ENCODE data around the gene GPR4. TPM values are rescaled to one million over a fixed set of nuclear protein-coding genes. Genes with fewer than 3 reads are reported as not detected.

Gene GPR4
- total and polyA plus RNA-seq, 2 of the 8 experiments (the other 6 are each of a cell fraction or from before 2014, with no cell fraction given) = 0.19 to 0.39 TPM

DNA sequence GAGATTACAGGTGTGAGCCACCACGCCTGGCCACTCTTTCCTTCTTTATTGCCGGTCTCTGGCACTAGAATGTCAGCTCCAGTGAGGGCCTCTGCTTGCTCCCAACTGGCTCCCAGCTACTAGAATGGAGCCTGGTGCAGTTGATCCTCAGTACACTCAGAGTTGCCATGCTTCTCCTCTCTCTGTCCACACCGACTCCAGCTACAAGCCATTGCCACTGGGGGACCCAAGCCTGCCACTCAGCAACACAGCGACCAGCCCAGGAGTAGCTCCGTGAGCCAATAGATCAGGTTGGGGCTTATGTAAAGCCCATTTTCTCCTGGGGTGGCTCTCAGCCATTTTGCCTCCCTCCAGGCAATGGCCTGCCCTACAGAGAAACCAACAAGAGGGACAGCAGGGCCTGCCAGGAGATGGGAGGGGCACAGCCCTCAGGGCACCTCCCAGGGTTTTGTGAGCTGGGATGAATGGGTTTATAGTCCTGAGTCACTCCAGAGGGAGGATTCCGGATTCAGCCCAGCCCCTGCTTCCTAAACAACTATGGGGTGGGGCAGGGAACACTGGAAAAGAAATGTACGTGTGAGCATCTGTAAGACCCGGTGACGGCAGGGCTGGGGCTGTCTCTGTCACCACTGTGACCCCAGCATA lies 53.9 kb downstream of the GPR4 start:
- Histone ChIP-seq H2AK5ac (ENCODE audit: low read depth, low read length) (no peak overlapping the region), H4K91ac (replicated peaks; ENCODE audit: insufficient read length, low read length) (no peak overlapping the region), H3K36me3 (ENCODE audit: control insufficient read depth in 2 of 4, insufficient read depth in 4 of 4, low read length in 3 of 4) (no peaks in the 10 kb centered on the region), H2BK120ac (replicated peaks; ENCODE audit: low read depth, low read length) (no peak overlapping the region), H4K5ac (ENCODE audit: insufficient read length, low read depth, low read length) (no peak overlapping the region), H2AFZ (ENCODE audit: low read length) (no peak overlapping the region), H3K18ac (ENCODE audit: extremely low read depth, low read length) (no peak overlapping the region; the same call in 1 of the 2 replicates), H3K4me3 (ENCODE audit: extremely low read depth in 1 of 4, insufficient read depth in 2 of 4, low read depth in 3 of 4, low read length in 4 of 4) (no peak overlapping the region), H4K20me1 (replicated peaks in 1 of 2; ENCODE audit: control insufficient read depth in 1 of 2, insufficient read depth in 2 of 2, low read length in 2 of 2) (no peaks in the 10 kb centered on the region), H3K27me3 (replicated peaks in 1 of 4; ENCODE audit: control insufficient read depth in 3 of 4, extremely low read depth in 1 of 4, insufficient read depth in 3 of 4, low read length in 3 of 4) (no peaks in the 10 kb centered on the region), H3K79me1 (ENCODE audit: low read depth, low read length) (no peaks in the 10 kb centered on the region), H2BK12ac (ENCODE audit: low read depth, low read length) (no peak overlapping the region), H3K9me3 (ENCODE audit: insufficient read depth in 2 of 2, low read depth in 1 of 2, low read length in 1 of 2) (no peaks in the 10 kb centered on the region), H2BK20ac (ENCODE audit: low read length) (no peak overlapping the region), H3K23me2 (ENCODE audit: low read depth, low read length) (no peaks in the 10 kb centered on the region), H3K14ac (ENCODE audit: insufficient read length) (no peak overlapping the region), H3K4me2 (ENCODE audit: insufficient read depth in 1 of 2, low read depth in 2 of 2, low read length in 2 of 2) (no peak overlapping the region), H3K4me1 (replicated peaks in 1 of 4; ENCODE audit: control insufficient read depth in 3 of 4, insufficient read depth in 4 of 4, low read length in 3 of 4) (peaks cover 0 to 3% (median 0%) of the 10 kb centered on the region in 4 experiments; a peak in 2 of 7 replicates), H3K79me2 (ENCODE audit: control insufficient read depth in 1 of 2, insufficient read depth in 2 of 2, low read length in 2 of 2) (no peaks in the 10 kb centered on the region), H2BK15ac (ENCODE audit: low read length) (no peak overlapping the region), H3K56ac (replicated peaks; ENCODE audit: insufficient read length, low read depth, low read length) (no peak overlapping the region), H2BK5ac (ENCODE audit: low read depth, low read length) (no peak overlapping the region), H4K8ac (ENCODE audit: extremely low read depth, insufficient read depth, low read length) (no peak overlapping the region), H3K4ac (replicated peaks; ENCODE audit: insufficient read length, low read depth, low read length) (no peak overlapping the region), H3K27ac (ENCODE audit: low read depth, low read length) (no peak overlapping the region), H3K23ac (ENCODE audit: insufficient read length) (no peak overlapping the region), H3K9ac (replicated peaks in 1 of 4; ENCODE audit: extremely low read depth in 1 of 4, low read depth in 3 of 4, low read length in 3 of 4) (no peak overlapping the region)
- POLR2A ChIA-PET (ENCODE audit: partially characterized antibody) = no interaction called here
- CTCF ChIA-PET (ENCODE audit: partially characterized antibody) = interaction anchor here (0.7 to 6.4 kb wide), 7 partner anchors 9 to 94 kb away, joined by 3 to 40 read pairs (median 12); no protein-coding TSS in a partner anchor
- DNase-seq (ENCODE audit: low read depth in 1 of 2, low spot score in 2 of 2) (no peak), FAIRE-seq (no peak)
- WGBS, 2 experiments (ENCODE audit: extremely low coverage in 1 of 2, insufficient coverage in 1 of 2, insufficient read length in 1 of 2, insufficient replicate concordance in 2 of 2, low coverage in 1 of 2, low lambda C conversion rate in 2 of 2, missing lambda C conversion rate in 1 of 2) = 86% methylated on average over 9 of the region's 9 CpGs; no CpG with 5 or more reads in 1 of the 2 experiments
- TF ChIP-seq GABPA (IDR thresholded peaks at IDR 0.05; ENCODE audit: borderline replicate concordance, insufficient read depth, low read length) (no peak), YY1 (IDR thresholded peaks at IDR 0.05; ENCODE audit: low read depth, low read length) (no peak), CBX5 (IDR thresholded peaks at IDR 0.05; ENCODE audit: low read depth, low read length) (no peak), SIRT6 (IDR thresholded peaks at IDR 0.05; ENCODE audit: low read length) (no peak), MAFK (IDR thresholded peaks at IDR 0.05; ENCODE audit: low read depth, low read length) (no peak), NRF1 (IDR thresholded peaks at IDR 0.05; ENCODE audit: low read depth, low read length) (no peak), TEAD4 (IDR thresholded peaks at IDR 0.05; ENCODE audit: low read depth, low read length) (no peak), SAP30 (IDR thresholded peaks at IDR 0.05; ENCODE audit: insufficient read depth, insufficient replicate concordance, low read length) (no peak), ZNF274 (IDR thresholded peaks at IDR 0.05; ENCODE audit: borderline replicate concordance, extremely low read depth, low read length) (no peak)
